ENCODE data around the gene NCF4. TPM values are rescaled to one million over a fixed set of nuclear protein-coding genes. Genes with fewer than 3 reads are reported as not detected.
A peak's percentile ranks its signal among the peaks of the same experiment; 100 is the strongest.

Gene NCF4
- polyA plus RNA-seq, 2 of the 4 experiments (the other 2 are of a cell fraction) = not detected

GRCh38 chr22:36824655-36825054, 36.2 kb upstream of the NCF4 start:
- Histone ChIP-seq H3K4me3 (no peak overlapping the region), H3K27ac (no peak overlapping the region), H3K9me3 (no peaks in the 10 kb centered on the region), H3K4me1 (no peaks in the 10 kb centered on the region), H3K4me2 (no peak overlapping the region)
- no peak for DNase-seq (ENCODE audit: low read depth in 1 of 2, low spot score in 1 of 2)
- WGBS (ENCODE audit: missing lambda C conversion rate) = 86% methylated on average over 2 of the region's 2 CpGs
- ChIA-PET CTCF (no interaction called here), POLR2A (no interaction called here)
- no peak for ATAC-seq
- no peak for FAIRE-seq
- TF ChIP-seq, protein P1, sequence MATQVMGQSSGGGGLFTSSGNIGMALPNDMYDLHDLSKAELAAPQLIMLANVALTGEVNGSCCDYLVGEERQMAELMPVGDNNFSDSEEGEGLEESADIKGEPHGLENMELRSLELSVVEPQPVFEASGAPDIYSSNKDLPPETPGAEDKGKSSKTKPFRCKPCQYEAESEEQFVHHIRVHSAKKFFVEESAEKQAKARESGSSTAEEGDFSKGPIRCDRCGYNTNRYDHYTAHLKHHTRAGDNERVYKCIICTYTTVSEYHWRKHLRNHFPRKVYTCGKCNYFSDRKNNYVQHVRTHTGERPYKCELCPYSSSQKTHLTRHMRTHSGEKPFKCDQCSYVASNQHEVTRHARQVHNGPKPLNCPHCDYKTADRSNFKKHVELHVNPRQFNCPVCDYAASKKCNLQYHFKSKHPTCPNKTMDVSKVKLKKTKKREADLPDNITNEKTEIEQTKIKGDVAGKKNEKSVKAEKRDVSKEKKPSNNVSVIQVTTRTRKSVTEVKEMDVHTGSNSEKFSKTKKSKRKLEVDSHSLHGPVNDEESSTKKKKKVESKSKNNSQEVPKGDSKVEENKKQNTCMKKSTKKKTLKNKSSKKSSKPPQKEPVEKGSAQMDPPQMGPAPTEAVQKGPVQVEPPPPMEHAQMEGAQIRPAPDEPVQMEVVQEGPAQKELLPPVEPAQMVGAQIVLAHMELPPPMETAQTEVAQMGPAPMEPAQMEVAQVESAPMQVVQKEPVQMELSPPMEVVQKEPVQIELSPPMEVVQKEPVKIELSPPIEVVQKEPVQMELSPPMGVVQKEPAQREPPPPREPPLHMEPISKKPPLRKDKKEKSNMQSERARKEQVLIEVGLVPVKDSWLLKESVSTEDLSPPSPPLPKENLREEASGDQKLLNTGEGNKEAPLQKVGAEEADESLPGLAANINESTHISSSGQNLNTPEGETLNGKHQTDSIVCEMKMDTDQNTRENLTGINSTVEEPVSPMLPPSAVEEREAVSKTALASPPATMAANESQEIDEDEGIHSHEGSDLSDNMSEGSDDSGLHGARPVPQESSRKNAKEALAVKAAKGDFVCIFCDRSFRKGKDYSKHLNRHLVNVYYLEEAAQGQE (IDR thresholded peaks at IDR 0.05) = no peak
- TF ChIP-seq, protein P2, sequence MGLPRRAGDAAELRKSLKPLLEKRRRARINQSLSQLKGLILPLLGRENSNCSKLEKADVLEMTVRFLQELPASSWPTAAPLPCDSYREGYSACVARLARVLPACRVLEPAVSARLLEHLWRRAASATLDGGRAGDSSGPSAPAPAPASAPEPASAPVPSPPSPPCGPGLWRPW (IDR thresholded peaks at IDR 0.05) = no peak
- TF ChIP-seq POLR2A (IDR thresholded peaks at IDR 0.05; ENCODE audit: low read length) (no peak), TFCP2L1 (CRISPR knock-in tag; IDR thresholded peaks at IDR 0.05) (no peak), RFX5 (IDR thresholded peaks at IDR 0.05) (no peak), KDM5A (IDR thresholded peaks at IDR 0.05) (no peak), TP53 (CRISPR knock-in tag; IDR thresholded peaks at IDR 0.05) (no peak), CHD2 (IDR thresholded peaks at IDR 0.05; ENCODE audit: low read length, partially characterized antibody) (no peak)

GRCh38 chr22:36826262-36826661, 34.5 kb upstream of the NCF4 start:
- ATAC-seq = no peak
- H3K9me3 ChIP-seq = no peaks in the 10 kb centered on the region
- no peaks in the 10 kb centered on the region for H3K4me1 ChIP-seq
- ChIA-PET CTCF (interaction anchor here (0.7 to 1.7 kb wide), 3 partner anchors 8 to 34 kb away, joined by 3 to 6 read pairs (median 3); no protein-coding TSS in a partner anchor), POLR2A (no interaction called here)
- TF ChIP-seq JUN (IDR thresholded peaks at IDR 0.05) = no peak
- TF ChIP-seq SREBF2 (IDR thresholded peaks at IDR 0.05) = no peak
- TF ChIP-seq POLR2A (IDR thresholded peaks at IDR 0.05; ENCODE audit: low read length) = no peak
- TF ChIP-seq MAZ (IDR thresholded peaks at IDR 0.05; ENCODE audit: borderline replicate concordance, low read depth, low read length) = no peak
- TF ChIP-seq CBX8 (IDR thresholded peaks at IDR 0.05) = no peak
- no peak for TF ChIP-seq ESRRA (IDR thresholded peaks at IDR 0.05; ENCODE audit: borderline replicate concordance, low read length)
- no peak for TF ChIP-seq CTCF (IDR thresholded peaks at IDR 0.05)
- no peak for TF ChIP-seq ATOH8 (CRISPR knock-in tag; IDR thresholded peaks at IDR 0.05; ENCODE audit: low read depth)
- no peak for TF ChIP-seq RARB (CRISPR knock-in tag; IDR thresholded peaks at IDR 0.05)
- DNase-seq (ENCODE audit: low read depth in 1 of 2, low spot score in 1 of 2) = no peak
- FAIRE-seq = no peak
- no peak overlapping the region for H3K27ac ChIP-seq
- H3K4me2 ChIP-seq = no peak overlapping the region
- H3K4me3 ChIP-seq = no peak overlapping the region
- 28% methylated on average over 6 of the region's 6 CpGs for WGBS (ENCODE audit: missing lambda C conversion rate)

DNA sequence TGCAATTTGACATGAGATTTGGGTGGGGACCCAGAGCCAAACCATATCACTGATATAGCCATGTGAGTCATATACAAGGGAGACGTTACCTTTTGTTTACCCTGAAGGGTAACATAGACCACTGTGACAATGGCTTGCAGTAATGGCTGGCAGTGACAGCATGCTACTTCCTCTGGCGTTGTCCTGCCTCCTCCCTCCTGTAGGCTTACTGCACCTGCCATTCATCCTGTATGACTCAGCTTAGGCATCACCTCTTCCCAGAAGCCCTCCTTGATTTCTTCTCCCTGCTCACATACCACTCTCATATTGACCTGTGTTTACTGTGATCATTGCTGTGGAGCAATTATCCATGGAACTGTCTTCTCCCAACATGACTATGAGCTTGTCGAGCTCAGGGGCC, 32.0 kb upstream of the NCF4 start:
- ATAC-seq = no peak
- no peak overlapping the region for H3K4me2 ChIP-seq
- DNase-seq (ENCODE audit: low read depth in 1 of 2, low spot score in 1 of 2) = no peak
- ChIA-PET CTCF (interaction anchor here (1.1 kb wide), 1 partner anchor 28 kb away, joined by 5 read pairs; no protein-coding TSS in a partner anchor), POLR2A (no interaction called here)
- no peak overlapping the region for H3K4me3 ChIP-seq
- no peak for FAIRE-seq
- H3K27ac ChIP-seq = no peak overlapping the region
- WGBS (ENCODE audit: missing lambda C conversion rate) = 25% methylated on average over 3 of the region's 3 CpGs
- no peaks in the 10 kb centered on the region for H3K4me1 ChIP-seq
- TF ChIP-seq, protein P3, sequence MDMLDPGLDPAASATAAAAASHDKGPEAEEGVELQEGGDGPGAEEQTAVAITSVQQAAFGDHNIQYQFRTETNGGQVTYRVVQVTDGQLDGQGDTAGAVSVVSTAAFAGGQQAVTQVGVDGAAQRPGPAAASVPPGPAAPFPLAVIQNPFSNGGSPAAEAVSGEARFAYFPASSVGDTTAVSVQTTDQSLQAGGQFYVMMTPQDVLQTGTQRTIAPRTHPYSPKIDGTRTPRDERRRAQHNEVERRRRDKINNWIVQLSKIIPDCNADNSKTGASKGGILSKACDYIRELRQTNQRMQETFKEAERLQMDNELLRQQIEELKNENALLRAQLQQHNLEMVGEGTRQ (IDR thresholded peaks at IDR 0.05) = no peak
- TF ChIP-seq PHF8 (IDR thresholded peaks at IDR 0.05; ENCODE audit: borderline replicate concordance, low read depth) (no peak), RARB (CRISPR knock-in tag; IDR thresholded peaks at IDR 0.05) (no peak), EP300 (IDR thresholded peaks at IDR 0.05) (no peak), ZFP36 (IDR thresholded peaks at IDR 0.05; ENCODE audit: borderline replicate concordance, partially characterized antibody) (peak; percentile 93), TP53 (CRISPR knock-in tag; IDR thresholded peaks at IDR 0.05) (no peak)
- H3K9me3 ChIP-seq = no peaks in the 10 kb centered on the region
